Liver (tissue), 9 donors: ENCODE results near the gene SYNGR4. TPM values are rescaled to one million over a fixed set of nuclear protein-coding genes. Genes with fewer than 3 reads are reported as not detected.

Experiments used
- DNase-seq: peaks from one replicate; pipeline ENCODE4 v3.0.0-alpha.2; 2017; ENCODE audit warnings: low spot score
- H3K27ac ChIP-seq, 2 donors: one replicate each; pipeline ENCODE4 v1.7.0; 2013; ENCODE audit warnings: inconsistent platforms in 2 of 2, low read length in 2 of 2, control low read depth in 1 of 2, low read depth in 1 of 2, mild to moderate bottlenecking in 1 of 2
- H3K27me3 ChIP-seq, 4 donors: one replicate each; pipeline versions ENCODE4 v1.6.1 to v1.7.0; 2013; ENCODE audit warnings: low read length in 3 of 4, inconsistent platforms in 1 of 4, mild to moderate bottlenecking in 1 of 4, moderate library complexity in 1 of 4; ENCODE audit not compliant: control insufficient read depth in 4 of 4, insufficient read depth in 4 of 4
- H3K36me3 ChIP-seq, 4 donors: one replicate each; pipeline versions ENCODE4 v1.6.1 to v1.7.0; 2013; ENCODE audit warnings: low read length in 3 of 4, mild to moderate bottlenecking in 3 of 4, low read depth in 1 of 4, moderate library complexity in 1 of 4; ENCODE audit not compliant: control insufficient read depth in 4 of 4, insufficient read depth in 3 of 4
- H3K4me1 ChIP-seq, 4 donors: one replicate each; pipeline versions ENCODE4 v1.6.1 to v1.7.0; 2013; ENCODE audit warnings: low read length in 3 of 4, mild to moderate bottlenecking in 3 of 4, moderate library complexity in 1 of 4; ENCODE audit not compliant: control insufficient read depth in 4 of 4, insufficient read depth in 4 of 4
- H3K4me3 ChIP-seq, 3 donors: one replicate each; pipeline versions ENCODE4 v1.6.1 to v1.7.0; 2013; ENCODE audit warnings: low read length in 3 of 3, control low read depth in 1 of 3, low read depth in 1 of 3, mild to moderate bottlenecking in 1 of 3
- H3K9ac ChIP-seq, 2 donors: one replicate each; pipeline ENCODE4 v1.7.0; 2013; ENCODE audit warnings: low read length in 2 of 2, mild to moderate bottlenecking in 2 of 2, moderate library complexity in 2 of 2, control low read depth in 1 of 2, low read depth in 1 of 2
- H3K9me3 ChIP-seq, 4 donors: one replicate each; pipeline versions ENCODE4 v1.6.1 to v1.7.0; 2013; ENCODE audit warnings: low read length in 3 of 4; ENCODE audit not compliant: control insufficient read depth in 4 of 4
- EGR1 ChIP-seq, 2 donors: IDR thresholded peaks; 2 replicates each; pipeline ENCODE4 v1.6.1; 2016 to 2018; ENCODE audit warnings: antibody characterized with exemption in 2 of 2, low read depth in 2 of 2
- FOXA1 ChIP-seq: IDR thresholded peaks from 2 replicates; pipeline ENCODE4 v1.6.1; 2016; ENCODE audit warnings: antibody characterized with exemption
- FOXA2 ChIP-seq: IDR thresholded peaks from 2 replicates; pipeline ENCODE4 v1.6.1; 2016; ENCODE audit warnings: antibody characterized with exemption
- GABPA ChIP-seq, 2 donors: IDR thresholded peaks in 1 of 2; conservative IDR thresholded peaks in 1 of 2; 2 replicates each; pipeline ENCODE4 v1.6.1; 2016; ENCODE audit warnings: antibody characterized with exemption in 2 of 2, mild to moderate bottlenecking in 1 of 2, moderate library complexity in 1 of 2
- HNF4A ChIP-seq, 2 donors: conservative IDR thresholded peaks; 2 replicates each; pipeline ENCODE4 v1.6.1; 2016; ENCODE audit warnings: antibody characterized with exemption in 2 of 2, mild to moderate bottlenecking in 2 of 2
- HNF4G ChIP-seq: IDR thresholded peaks from 2 replicates; pipeline ENCODE4 v1.6.1; 2016; ENCODE audit warnings: antibody characterized with exemption
- JUND ChIP-seq, 2 donors: IDR thresholded peaks; 2 replicates each; pipeline ENCODE4 v1.6.1; 2016; ENCODE audit warnings: antibody characterized with exemption in 2 of 2
- MAX ChIP-seq: IDR thresholded peaks from 2 replicates; pipeline ENCODE4 v1.6.1; 2016; ENCODE audit warnings: antibody characterized with exemption
- NR2F2 ChIP-seq: IDR thresholded peaks from 2 replicates; pipeline ENCODE4 v1.6.1; 2016; ENCODE audit warnings: antibody characterized with exemption
- RAD21 ChIP-seq, 2 donors: IDR thresholded peaks; 2 replicates each; pipeline ENCODE4 v1.6.1; 2016; ENCODE audit warnings: antibody characterized with exemption in 2 of 2, mild to moderate bottlenecking in 2 of 2
- RXRA ChIP-seq, 2 donors: IDR thresholded peaks; 2 replicates each; pipeline ENCODE4 v1.6.1; 2017 to 2018; ENCODE audit warnings: antibody characterized with exemption in 2 of 2, mild to moderate bottlenecking in 1 of 2
- SP1 ChIP-seq: IDR thresholded peaks from 2 replicates; pipeline ENCODE4 v1.6.1; 2018; ENCODE audit warnings: antibody characterized with exemption, mild to moderate bottlenecking
- TAF1 ChIP-seq: conservative IDR thresholded peaks from 2 replicates; pipeline ENCODE4 v1.6.1; 2016; ENCODE audit warnings: antibody characterized with exemption, mild to moderate bottlenecking
- YY1 ChIP-seq: IDR thresholded peaks from 2 replicates; pipeline ENCODE4 v1.6.1; 2016; ENCODE audit warnings: antibody characterized with exemption, mild to moderate bottlenecking
- ZBTB33 ChIP-seq: IDR thresholded peaks from 2 replicates; pipeline ENCODE4 v1.6.1; 2016; ENCODE audit warnings: antibody characterized with exemption
- WGBS: extraction: QIAGEN DNeasy Blood & Tissue Kit; methylation state at CpG from one replicate; pipeline ENCODE4 v1.1.7; 2013; 5-methylcytosine and 5-hydroxymethylcytosine counted together
- polyA plus RNA-seq, 2 donors: library from polyadenylated mRNA; stranded (reverse) in 1 of 2; unstranded in 1 of 2; fragments of 200-250 nt in 1 of 2; fragments of >200 nt in 1 of 2; fragmentation: Nextera tagmentation in 1 of 2; extraction: Ambion mirVana in 1 of 2; gene quantifications; one replicate each; pipeline versions ENCODE4 v1.2.1 to v1.2.3, GENCODE V29; 2013 to 2015
- total RNA-seq, 2 donors: library from RNA; depleted of rRNA; stranded (reverse); fragments of >200 nt; gene quantifications; one replicate each; pipeline ENCODE4 v1.2.3, GENCODE V29; 2014
- TF ChIP-seq, protein P1 (sequence below): IDR thresholded peaks from 2 replicates; pipeline ENCODE4 v1.6.1; 2016; ENCODE audit warnings: antibody characterized with exemption, mild to moderate bottlenecking
- TF ChIP-seq, protein P2 (sequence below): IDR thresholded peaks from 2 replicates; pipeline ENCODE4 v1.6.1; 2016; ENCODE audit warnings: antibody characterized with exemption
- TF ChIP-seq, protein P3 (sequence below): fragments of 150-350 bp; IDR thresholded peaks from 2 replicates; pipeline ENCODE4 v1.5.1; 2017; ENCODE audit warnings: improper control_type of control experiment, low read depth, low read length; ENCODE audit not compliant: missing input control
- donor health status: healthy.
- donor health status: healthy.
- donor health status: healthy.
- donor health status: healthy.
- donor health status: healthy.

The SYNGR4 gene
- total and polyA plus RNA-seq, 4 donors = 0.09 TPM; not detected in 3

DNA sequence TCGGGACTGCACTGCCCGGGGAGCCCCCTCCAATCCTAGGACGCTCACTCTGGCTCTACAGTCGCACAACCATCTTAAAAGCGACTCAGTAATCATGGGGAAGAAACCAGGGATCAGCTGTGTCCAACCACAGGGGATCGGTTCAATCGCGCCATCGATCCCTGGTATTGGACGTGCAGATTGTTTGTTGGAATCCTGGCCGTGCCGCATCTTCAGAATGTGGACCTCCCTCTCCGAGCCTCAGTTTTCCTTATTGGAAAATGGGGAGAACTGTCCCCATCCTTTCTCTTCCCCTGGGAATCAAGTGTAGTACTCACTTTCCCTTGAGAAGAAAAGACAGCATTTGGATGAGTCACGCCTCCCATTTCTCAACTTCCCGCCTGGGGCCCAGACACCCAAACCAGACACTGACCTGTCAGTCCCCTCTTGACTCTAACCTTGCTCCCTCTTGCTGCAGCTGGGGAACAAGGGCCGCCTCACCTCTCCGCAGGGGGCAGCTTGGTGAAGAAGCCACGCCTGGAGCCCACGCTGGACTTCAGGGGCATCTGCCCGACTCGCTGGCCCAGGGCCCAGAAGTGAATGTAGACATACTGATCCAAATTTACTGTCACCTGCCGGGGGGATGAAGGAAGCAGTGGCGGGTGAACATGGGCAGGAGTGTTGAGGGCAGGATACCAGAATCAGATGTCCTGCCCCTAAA, 21.2 kb upstream of the SYNGR4 start:
- Histone ChIP-seq H3K36me3 (peaks cover 0 to 8% (median 4%) of the 10 kb centered on the region in 4 donors), H3K27ac (no peak overlapping the region), H3K27me3 (no peaks in the 10 kb centered on the region), H3K4me3 (no peak overlapping the region), H3K4me1 (no peaks in the 10 kb centered on the region), H3K9me3 (no peaks in the 10 kb centered on the region), H3K9ac (no peak overlapping the region)
- TF ChIP-seq ZBTB33 = no peak
- TF ChIP-seq, protein P1, sequence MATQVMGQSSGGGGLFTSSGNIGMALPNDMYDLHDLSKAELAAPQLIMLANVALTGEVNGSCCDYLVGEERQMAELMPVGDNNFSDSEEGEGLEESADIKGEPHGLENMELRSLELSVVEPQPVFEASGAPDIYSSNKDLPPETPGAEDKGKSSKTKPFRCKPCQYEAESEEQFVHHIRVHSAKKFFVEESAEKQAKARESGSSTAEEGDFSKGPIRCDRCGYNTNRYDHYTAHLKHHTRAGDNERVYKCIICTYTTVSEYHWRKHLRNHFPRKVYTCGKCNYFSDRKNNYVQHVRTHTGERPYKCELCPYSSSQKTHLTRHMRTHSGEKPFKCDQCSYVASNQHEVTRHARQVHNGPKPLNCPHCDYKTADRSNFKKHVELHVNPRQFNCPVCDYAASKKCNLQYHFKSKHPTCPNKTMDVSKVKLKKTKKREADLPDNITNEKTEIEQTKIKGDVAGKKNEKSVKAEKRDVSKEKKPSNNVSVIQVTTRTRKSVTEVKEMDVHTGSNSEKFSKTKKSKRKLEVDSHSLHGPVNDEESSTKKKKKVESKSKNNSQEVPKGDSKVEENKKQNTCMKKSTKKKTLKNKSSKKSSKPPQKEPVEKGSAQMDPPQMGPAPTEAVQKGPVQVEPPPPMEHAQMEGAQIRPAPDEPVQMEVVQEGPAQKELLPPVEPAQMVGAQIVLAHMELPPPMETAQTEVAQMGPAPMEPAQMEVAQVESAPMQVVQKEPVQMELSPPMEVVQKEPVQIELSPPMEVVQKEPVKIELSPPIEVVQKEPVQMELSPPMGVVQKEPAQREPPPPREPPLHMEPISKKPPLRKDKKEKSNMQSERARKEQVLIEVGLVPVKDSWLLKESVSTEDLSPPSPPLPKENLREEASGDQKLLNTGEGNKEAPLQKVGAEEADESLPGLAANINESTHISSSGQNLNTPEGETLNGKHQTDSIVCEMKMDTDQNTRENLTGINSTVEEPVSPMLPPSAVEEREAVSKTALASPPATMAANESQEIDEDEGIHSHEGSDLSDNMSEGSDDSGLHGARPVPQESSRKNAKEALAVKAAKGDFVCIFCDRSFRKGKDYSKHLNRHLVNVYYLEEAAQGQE = no peak
- TF ChIP-seq GABPA (IDR thresholded peaks at IDR 0.05 in 1 of 2, conservative IDR thresholded peaks at IDR 0.05 in 1 of 2) = no peak
- TF ChIP-seq JUND (IDR thresholded peaks at IDR 0.05) = no peak
- TF ChIP-seq TAF1 = no peak
- no peak for TF ChIP-seq NR2F2
- no peak for TF ChIP-seq HNF4A (conservative IDR thresholded peaks at IDR 0.05)
- TF ChIP-seq, protein P2, sequence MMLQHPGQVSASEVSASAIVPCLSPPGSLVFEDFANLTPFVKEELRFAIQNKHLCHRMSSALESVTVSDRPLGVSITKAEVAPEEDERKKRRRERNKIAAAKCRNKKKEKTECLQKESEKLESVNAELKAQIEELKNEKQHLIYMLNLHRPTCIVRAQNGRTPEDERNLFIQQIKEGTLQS = no peak
- no peak for TF ChIP-seq RAD21 (IDR thresholded peaks at IDR 0.05)
- TF ChIP-seq MAX = no peak
- WGBS = 97% methylated on average over 23 of the region's 23 CpGs
- no peak for DNase-seq

DNA sequence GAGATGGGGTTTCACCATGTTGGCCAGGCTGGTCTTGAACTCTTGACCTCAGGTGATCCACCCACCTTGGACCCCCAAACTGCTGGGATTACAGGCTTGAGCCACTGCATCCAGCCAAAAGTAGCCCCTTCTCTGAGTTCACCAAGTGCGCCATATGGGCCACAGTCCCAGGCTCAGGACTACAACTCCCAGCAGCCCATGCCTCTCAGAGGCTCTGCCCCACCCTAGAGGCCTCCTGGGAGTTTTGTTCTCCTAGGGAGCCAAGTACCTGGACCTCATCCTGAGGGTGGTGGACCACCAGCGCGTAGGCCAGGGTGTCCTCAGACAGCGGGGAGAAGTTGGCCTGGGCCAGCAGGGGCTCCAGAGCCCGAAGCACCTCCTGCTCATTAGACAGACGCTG, 19.3 kb upstream of the SYNGR4 start:
- H3K4me3 ChIP-seq = no peak overlapping the region
- no peak overlapping the region for H3K27ac ChIP-seq
- no peak for DNase-seq
- H3K4me1 ChIP-seq = no peaks in the 10 kb centered on the region
- peaks cover 0 to 8% (median 4%) of the 10 kb centered on the region in 4 donors for H3K36me3 ChIP-seq
- no peaks in the 10 kb centered on the region for H3K27me3 ChIP-seq
- no peaks in the 10 kb centered on the region for H3K9me3 ChIP-seq
- H3K9ac ChIP-seq = no peak overlapping the region
- WGBS = 97% methylated on average over 6 of the region's 6 CpGs
- TF ChIP-seq SP1 (no peak), FOXA1 (no peak), EGR1 (IDR thresholded peaks at IDR 0.05; ENCODE audit: low read depth in 2 of 2) (no peak), MAX (no peak), NR2F2 (no peak), FOXA2 (no peak), HNF4G (no peak), RAD21 (IDR thresholded peaks at IDR 0.05) (no peak), RXRA (IDR thresholded peaks at IDR 0.05) (no peak), GABPA (IDR thresholded peaks at IDR 0.05 in 1 of 2, conservative IDR thresholded peaks at IDR 0.05 in 1 of 2) (no peak), TAF1 (no peak), YY1 (no peak)
- TF ChIP-seq, protein P1 = no peak
- TF ChIP-seq, protein P3, sequence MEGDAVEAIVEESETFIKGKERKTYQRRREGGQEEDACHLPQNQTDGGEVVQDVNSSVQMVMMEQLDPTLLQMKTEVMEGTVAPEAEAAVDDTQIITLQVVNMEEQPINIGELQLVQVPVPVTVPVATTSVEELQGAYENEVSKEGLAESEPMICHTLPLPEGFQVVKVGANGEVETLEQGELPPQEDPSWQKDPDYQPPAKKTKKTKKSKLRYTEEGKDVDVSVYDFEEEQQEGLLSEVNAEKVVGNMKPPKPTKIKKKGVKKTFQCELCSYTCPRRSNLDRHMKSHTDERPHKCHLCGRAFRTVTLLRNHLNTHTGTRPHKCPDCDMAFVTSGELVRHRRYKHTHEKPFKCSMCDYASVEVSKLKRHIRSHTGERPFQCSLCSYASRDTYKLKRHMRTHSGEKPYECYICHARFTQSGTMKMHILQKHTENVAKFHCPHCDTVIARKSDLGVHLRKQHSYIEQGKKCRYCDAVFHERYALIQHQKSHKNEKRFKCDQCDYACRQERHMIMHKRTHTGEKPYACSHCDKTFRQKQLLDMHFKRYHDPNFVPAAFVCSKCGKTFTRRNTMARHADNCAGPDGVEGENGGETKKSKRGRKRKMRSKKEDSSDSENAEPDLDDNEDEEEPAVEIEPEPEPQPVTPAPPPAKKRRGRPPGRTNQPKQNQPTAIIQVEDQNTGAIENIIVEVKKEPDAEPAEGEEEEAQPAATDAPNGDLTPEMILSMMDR = no peak
